SK-N-SH treated with all-trans-retinoic acid at 6 μM for 48 hours (cell line): ENCODE data around the gene SCAP.

ENCODE experiments used
- ARNTL ChIP-seq: fragments of 450-650 bp; formaldehyde crosslinking; IDR thresholded peaks from 2 replicates; pipeline ENCODE4 v1.5.0; 2020; ENCODE audit warnings: low read depth, mild to moderate bottlenecking, moderate library complexity, borderline replicate concordance
- GLIS3 ChIP-seq: fragments of 250-450 bp; sonication (Bioruptor Pico); IDR thresholded peaks from 2 replicates; pipeline ENCODE4 v1.5.0; 2020; ENCODE audit warnings: mild to moderate bottlenecking, moderate library complexity
- OSR1 ChIP-seq: fragments of 250-450 bp; sonication (Bioruptor Pico); IDR thresholded peaks from 2 replicates; pipeline ENCODE4 v1.8.0; 2022; ENCODE audit warnings: moderate library complexity, mild to moderate bottlenecking, inconsistent platforms
- PATZ1 ChIP-seq: fragments of 250-450 bp; sonication (Bioruptor Pico); IDR thresholded peaks from 2 replicates; pipeline ENCODE4 v1.8.0; 2020; ENCODE audit warnings: mild to moderate bottlenecking, moderate library complexity, borderline replicate concordance
- ZFP30 ChIP-seq: fragments of 450-650 bp; formaldehyde crosslinking; IDR thresholded peaks from 2 replicates; pipeline ENCODE4 v1.5.0; 2022; ENCODE audit warnings: mild to moderate bottlenecking, moderate library complexity
- TF ChIP-seq, protein P1 (sequence below): fragments of 250-450 bp; sonication (Bioruptor Pico); IDR thresholded peaks from 2 replicates; pipeline ENCODE4 v1.5.1; 2020; ENCODE audit warnings: low read depth, mild to moderate bottlenecking, moderate library complexity

DNA sequence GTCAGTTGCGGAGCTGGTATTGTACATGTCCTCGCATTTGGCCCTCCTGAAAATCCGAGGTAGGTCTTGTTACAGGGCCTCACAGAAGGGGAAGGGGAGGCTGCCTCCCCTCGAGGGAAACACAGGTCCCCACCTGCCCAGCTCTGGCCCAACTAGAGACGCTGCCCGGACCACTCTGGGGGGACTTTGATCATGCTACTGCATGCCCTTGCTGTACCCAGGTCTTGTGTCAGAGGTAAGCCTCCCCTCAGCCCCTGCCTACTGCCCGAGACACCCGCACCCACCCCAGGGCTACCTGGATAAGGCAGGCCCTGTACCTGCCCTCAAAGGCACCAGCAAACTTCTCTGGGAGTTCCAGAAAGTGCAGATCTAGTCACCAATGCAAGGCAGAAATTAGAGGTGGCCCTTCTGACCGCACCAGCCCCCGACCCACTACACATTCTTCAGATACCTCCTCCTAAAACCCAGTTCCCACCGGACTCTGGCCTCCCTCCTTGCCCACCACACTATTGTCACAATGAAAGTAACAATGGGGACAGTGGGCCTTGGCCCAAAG is 981 bp upstream of the SCAP start:
- TF ChIP-seq, protein P1, sequence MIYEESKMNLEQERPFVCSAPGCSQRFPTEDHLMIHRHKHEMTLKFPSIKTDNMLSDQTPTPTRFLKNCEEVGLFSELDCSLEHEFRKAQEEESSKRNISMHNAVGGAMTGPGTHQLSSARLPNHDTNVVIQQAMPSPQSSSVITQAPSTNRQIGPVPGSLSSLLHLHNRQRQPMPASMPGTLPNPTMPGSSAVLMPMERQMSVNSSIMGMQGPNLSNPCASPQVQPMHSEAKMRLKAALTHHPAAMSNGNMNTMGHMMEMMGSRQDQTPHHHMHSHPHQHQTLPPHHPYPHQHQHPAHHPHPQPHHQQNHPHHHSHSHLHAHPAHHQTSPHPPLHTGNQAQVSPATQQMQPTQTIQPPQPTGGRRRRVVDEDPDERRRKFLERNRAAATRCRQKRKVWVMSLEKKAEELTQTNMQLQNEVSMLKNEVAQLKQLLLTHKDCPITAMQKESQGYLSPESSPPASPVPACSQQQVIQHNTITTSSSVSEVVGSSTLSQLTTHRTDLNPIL (CRISPR knock-in tag), result no peak
- TF ChIP-seq GLIS3 (CRISPR knock-in tag), result no peak
- no peak for TF ChIP-seq PATZ1 (CRISPR knock-in tag)
- no peak for TF ChIP-seq ARNTL (CRISPR knock-in tag)
- TF ChIP-seq OSR1, result no peak
- no peak for TF ChIP-seq ZFP30
